WTC11 (cell line): ENCODE measurements around the gene ZNF599. TPM values are rescaled to one million over a fixed set of nuclear protein-coding genes. Genes with fewer than 3 reads are reported as not detected.

Experiments
- ATAC-seq: fragments of 200-7000 bp; cut with Tn5 transposase; 2 replicates; pipeline ENCODE4 v1.10.0; 2021; ENCODE audit warnings: mild to moderate bottlenecking, moderate library complexity
- CTCF ChIA-PET: fragments of 300-600 bp; sonication (Branson Sonifier 250); formaldehyde crosslinking; loops from one replicate; lab custom pipeline; 2021; ENCODE audit warnings: antibody characterized with exemption; lab: Charles Lee
- POLR2A ChIA-PET: fragments of 350-600 bp; sonication (Branson Sonifier 250); formaldehyde crosslinking; loops from one replicate; lab custom pipeline; 2021; ENCODE audit warnings: antibody characterized with exemption; lab: Charles Lee
- DNase-seq: peaks from one replicate; pipeline ENCODE4 v3.0.0; 2021; ENCODE audit warnings: low spot score
- H3K27ac Mint-ChIP-seq: 2 replicates; pipeline ENCODE4 v1.8.0; 2021; ENCODE audit warnings: mixed read lengths
- H3K27me3 Mint-ChIP-seq: 2 replicates; pipeline ENCODE4 v1.8.0; 2021; ENCODE audit warnings: low read depth, mild to moderate bottlenecking, moderate library complexity, mixed read lengths
- H3K36me3 Mint-ChIP-seq: 2 replicates; pipeline ENCODE4 v1.8.0; 2021; ENCODE audit warnings: mixed read lengths
- H3K4me1 Mint-ChIP-seq: 2 replicates; pipeline ENCODE4 v1.8.0; 2022; ENCODE audit warnings: mixed read lengths
- H3K4me3 Mint-ChIP-seq: 2 replicates; pipeline ENCODE4 v1.8.0; 2021; ENCODE audit warnings: mild to moderate bottlenecking, moderate library complexity, mixed read lengths
- H3K9me3 Mint-ChIP-seq: 2 replicates; pipeline ENCODE4 v1.8.0; 2021; ENCODE audit warnings: mixed read lengths
- ETV6 ChIP-seq: sonication (generic); formaldehyde crosslinking; IDR thresholded peaks from 2 replicates; pipeline ENCODE4 v1.8.1; 2022; ENCODE audit warnings: mild to moderate bottlenecking, missing genetic modification reagents
- GTF2I ChIP-seq: fragments of 250-450 bp; sonication (Bioruptor Pico); conservative IDR thresholded peaks from 2 replicates; pipeline ENCODE4 v1.4.0; 2021; ENCODE audit warnings: mild to moderate bottlenecking
- IRF2 ChIP-seq: sonication (generic); formaldehyde crosslinking; IDR thresholded peaks from 2 replicates; pipeline ENCODE4 v1.8.0; 2022; ENCODE audit warnings: low read depth, missing genetic modification reagents, borderline replicate concordance
- JAZF1 ChIP-seq: fragments of 250-450 bp; sonication (Bioruptor Pico); IDR thresholded peaks from 2 replicates; pipeline ENCODE4 v1.9.0; 2021; ENCODE audit warnings: moderate library complexity, mild to moderate bottlenecking, inconsistent platforms
- JUN ChIP-seq: sonication (generic); formaldehyde crosslinking; IDR thresholded peaks from 2 replicates; pipeline ENCODE4 v1.8.0; 2023; ENCODE audit warnings: mild to moderate bottlenecking, missing genetic modification reagents
- MXD4 ChIP-seq: fragments of 250-450 bp; sonication (Bioruptor Pico); IDR thresholded peaks from 2 replicates; pipeline ENCODE4 v1.8.0; 2021; ENCODE audit warnings: mild to moderate bottlenecking, moderate library complexity, borderline replicate concordance
- NFATC4 ChIP-seq: fragments of 250-450 bp; sonication (Bioruptor Pico); IDR thresholded peaks from 2 replicates; pipeline ENCODE4 v1.9.0; 2021; ENCODE audit warnings: mild to moderate bottlenecking
- PRRX2 ChIP-seq: fragments of 250-450 bp; sonication (Bioruptor Pico); IDR thresholded peaks from 2 replicates; pipeline ENCODE4 v1.8.0; 2021; ENCODE audit warnings: mild to moderate bottlenecking
- SOX15 ChIP-seq: fragments of 250-450 bp; sonication (Bioruptor Pico); IDR thresholded peaks from 2 replicates; pipeline ENCODE4 v1.9.0; 2021; ENCODE audit warnings: mild to moderate bottlenecking
- TEAD1 ChIP-seq: sonication (generic); formaldehyde crosslinking; IDR thresholded peaks from 2 replicates; pipeline ENCODE4 v1.8.0; 2022; ENCODE audit warnings: mild to moderate bottlenecking, missing genetic modification reagents
- ZBTB21 ChIP-seq: sonication (generic); formaldehyde crosslinking; IDR thresholded peaks from 2 replicates; pipeline ENCODE4 v1.8.1; 2023; ENCODE audit warnings: mild to moderate bottlenecking, missing genetic modification reagents, borderline replicate concordance
- ZNF219 ChIP-seq: sonication (generic); formaldehyde crosslinking; IDR thresholded peaks from 2 replicates; pipeline ENCODE4 v1.8.0; 2023; ENCODE audit warnings: missing genetic modification reagents, mild to moderate bottlenecking, borderline replicate concordance
- ZNF263 ChIP-seq: sonication (generic); formaldehyde crosslinking; IDR thresholded peaks from 2 replicates; pipeline ENCODE4 v1.8.1; 2022; ENCODE audit warnings: low read depth, mild to moderate bottlenecking, moderate library complexity, missing genetic modification reagents
- ZNF423 ChIP-seq: fragments of 250-450 bp; sonication (Bioruptor Pico); IDR thresholded peaks from 2 replicates; pipeline ENCODE4 v2.1.2; 2022; ENCODE audit warnings: mild to moderate bottlenecking, moderate library complexity
- ZNF671 ChIP-seq: fragments of 250-450 bp; sonication (Bioruptor Pico); IDR thresholded peaks from 2 replicates; pipeline ENCODE4 v1.8.0; 2021; ENCODE audit warnings: mild to moderate bottlenecking
- total RNA-seq: library from RNA; stranded (reverse); gene quantifications from 3 replicates; pipeline ENCODE4 v1.2.3, GENCODE V29; 2021
- TF ChIP-seq, protein P1 (sequence below): sonication (generic); formaldehyde crosslinking; IDR thresholded peaks from 2 replicates; pipeline ENCODE4 v1.8.1; 2022; ENCODE audit warnings: mild to moderate bottlenecking, moderate library complexity, missing genetic modification reagents
- TF ChIP-seq, protein P2 (sequence below): sonication (generic); formaldehyde crosslinking; IDR thresholded peaks from 2 replicates; pipeline ENCODE4 v1.8.0; 2022; ENCODE audit warnings: mild to moderate bottlenecking, missing genetic modification reagents
- TF ChIP-seq, protein P3 (sequence below): fragments of 250-450 bp; sonication (Bioruptor Pico); IDR thresholded peaks from 2 replicates; pipeline ENCODE4 v1.9.0; 2021; ENCODE audit warnings: moderate library complexity, mild to moderate bottlenecking, inconsistent platforms, borderline replicate concordance
- TF ChIP-seq, protein P4 (sequence below): fragments of 250-450 bp; sonication (Bioruptor Pico); IDR thresholded peaks from 2 replicates; pipeline ENCODE4 v1.9.0; 2021; ENCODE audit warnings: mild to moderate bottlenecking
- TF ChIP-seq, protein P5 (sequence below): sonication (generic); formaldehyde crosslinking; IDR thresholded peaks from 2 replicates; pipeline ENCODE4 v1.8.1; 2023; ENCODE audit warnings: mild to moderate bottlenecking, missing genetic modification reagents, moderate library complexity
- TF ChIP-seq, protein P6 (sequence below): fragments of 200-600 bp; IDR thresholded peaks from 2 replicates; pipeline ENCODE4 v1.8.0; 2022; ENCODE audit warnings: antibody characterized with exemption
- TF ChIP-seq, protein P7 (sequence below): sonication (generic); formaldehyde crosslinking; IDR thresholded peaks from 2 replicates; pipeline ENCODE4 v1.8.1; 2023; ENCODE audit warnings: mild to moderate bottlenecking, missing genetic modification reagents, moderate library complexity

ZNF599 gene
- total RNA-seq, 1 experiment from 2014 or later, result 5.2 TPM

DNA sequence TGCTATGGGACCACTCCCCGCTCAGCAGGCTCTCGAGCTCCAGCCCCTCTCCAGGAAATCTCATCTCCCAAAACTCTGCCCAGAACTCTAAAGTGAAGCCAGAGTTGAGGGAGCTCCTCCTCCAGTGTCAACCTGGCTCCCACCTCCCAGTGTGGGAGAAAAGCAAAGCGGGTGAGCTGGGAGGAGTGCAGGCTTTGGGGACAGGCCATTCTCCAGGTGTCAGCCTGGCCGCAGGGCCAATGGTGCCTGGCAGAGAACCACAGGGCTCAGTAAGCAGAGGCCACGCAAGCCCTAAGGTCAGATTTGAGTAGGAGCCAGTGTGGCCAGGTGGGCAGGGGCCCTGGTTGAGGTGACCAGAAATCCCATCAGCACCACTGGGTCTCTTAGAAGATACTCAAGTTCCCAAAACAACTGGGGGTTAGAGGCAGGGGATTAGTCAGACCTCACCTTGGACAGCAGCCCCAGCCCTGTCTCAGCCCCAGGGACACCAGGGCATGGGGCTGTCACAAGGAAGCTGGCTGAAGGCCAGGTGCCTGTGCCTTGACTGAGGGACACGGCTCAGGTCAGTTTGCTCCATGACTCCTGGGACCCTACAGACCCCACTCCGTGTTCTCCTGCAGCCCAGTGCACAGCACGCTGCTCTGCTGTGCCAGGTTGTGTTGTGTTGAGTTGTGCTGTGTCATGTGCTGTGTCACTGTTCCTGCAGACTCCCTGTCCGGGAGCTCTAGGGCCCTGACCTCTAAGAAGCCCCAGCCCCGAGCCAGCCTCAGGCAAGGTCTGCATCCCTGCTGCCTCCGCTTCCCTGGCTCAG is 41.8 kb downstream of the ZNF599 start:
- DNase-seq (no peak), ATAC-seq (no peak)
- H3K9me3 Mint-ChIP-seq, result peaks cover 12% of the 10 kb centered on the region
- ChIA-PET CTCF (interaction anchor here (1.6 kb wide), 1 partner anchor 107 kb away, joined by 6 read pairs; no protein-coding TSS in a partner anchor), POLR2A (interaction anchor here (1.0 kb wide), 1 partner anchor 196 kb away, joined by 3 read pairs; no protein-coding TSS in a partner anchor)
- H3K36me3 Mint-ChIP-seq, result no peaks in the 10 kb centered on the region
- no peak overlapping the region for H3K27ac Mint-ChIP-seq
- TF ChIP-seq SOX15 (CRISPR knock-in tag), result no peak
- no peak for TF ChIP-seq IRF2 (CRISPR knock-in tag)
- TF ChIP-seq, protein P1, sequence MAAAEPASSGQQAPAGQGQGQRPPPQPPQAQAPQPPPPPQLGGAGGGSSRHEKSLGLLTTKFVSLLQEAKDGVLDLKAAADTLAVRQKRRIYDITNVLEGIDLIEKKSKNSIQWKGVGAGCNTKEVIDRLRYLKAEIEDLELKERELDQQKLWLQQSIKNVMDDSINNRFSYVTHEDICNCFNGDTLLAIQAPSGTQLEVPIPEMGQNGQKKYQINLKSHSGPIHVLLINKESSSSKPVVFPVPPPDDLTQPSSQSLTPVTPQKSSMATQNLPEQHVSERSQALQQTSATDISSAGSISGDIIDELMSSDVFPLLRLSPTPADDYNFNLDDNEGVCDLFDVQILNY (CRISPR knock-in tag), result no peak
- TF ChIP-seq MXD4 (CRISPR knock-in tag), result no peak
- no peak for TF ChIP-seq PRRX2 (CRISPR knock-in tag)
- no peak for TF ChIP-seq ZBTB21 (CRISPR knock-in tag)
- TF ChIP-seq, protein P2, sequence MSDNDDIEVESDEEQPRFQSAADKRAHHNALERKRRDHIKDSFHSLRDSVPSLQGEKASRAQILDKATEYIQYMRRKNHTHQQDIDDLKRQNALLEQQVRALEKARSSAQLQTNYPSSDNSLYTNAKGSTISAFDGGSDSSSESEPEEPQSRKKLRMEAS, result no peak
- no peak for TF ChIP-seq TEAD1
- H3K4me3 Mint-ChIP-seq, result peak overlapping the region; percentile 20
- H3K4me1 Mint-ChIP-seq, result peaks cover 12% of the 10 kb centered on the region
- peaks cover 15% of the 10 kb centered on the region for H3K27me3 Mint-ChIP-seq

DNA sequence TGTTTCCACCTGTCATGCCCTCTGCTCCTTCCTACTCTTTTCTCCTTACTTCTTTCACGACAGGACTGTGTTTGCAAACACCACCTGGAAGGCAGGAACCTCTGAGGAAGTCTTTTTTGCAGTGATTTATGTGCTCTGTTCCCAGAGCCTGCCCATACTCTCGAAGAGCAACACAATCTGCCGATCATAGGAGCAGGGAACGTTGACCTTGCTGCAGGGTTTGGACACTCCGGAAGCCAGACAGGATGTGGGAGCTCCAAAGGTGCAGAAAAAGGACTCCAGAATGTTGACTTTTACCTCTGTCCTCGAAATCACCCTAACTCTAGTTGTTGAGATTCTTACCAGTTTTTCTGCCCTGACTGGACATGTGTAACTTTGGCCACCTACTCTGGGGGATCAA is 47.6 kb downstream of the ZNF599 start:
- no peaks in the 10 kb centered on the region for H3K4me1 Mint-ChIP-seq
- ATAC-seq, result no peak
- no peak for DNase-seq
- ChIA-PET CTCF (no interaction called here), POLR2A (no interaction called here)
- no peak overlapping the region for H3K4me3 Mint-ChIP-seq
- H3K36me3 Mint-ChIP-seq, result no peaks in the 10 kb centered on the region
- peaks cover 54% of the 10 kb centered on the region for H3K27me3 Mint-ChIP-seq
- TF ChIP-seq ZNF263 (CRISPR knock-in tag), result no peak
- TF ChIP-seq, protein P3, sequence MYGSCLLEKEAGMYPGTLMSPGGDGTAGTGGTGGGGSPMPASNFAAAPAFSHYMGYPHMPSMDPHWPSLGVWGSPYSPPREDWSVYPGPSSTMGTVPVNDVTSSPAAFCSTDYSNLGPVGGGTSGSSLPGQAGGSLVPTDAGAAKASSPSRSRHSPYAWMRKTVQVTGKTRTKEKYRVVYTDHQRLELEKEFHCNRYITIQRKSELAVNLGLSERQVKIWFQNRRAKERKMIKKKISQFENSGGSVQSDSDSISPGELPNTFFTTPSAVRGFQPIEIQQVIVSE, result no peak
- no peak for TF ChIP-seq ZBTB21 (CRISPR knock-in tag)
- TF ChIP-seq, protein P2, result no peak
- no peak for TF ChIP-seq PRRX2 (CRISPR knock-in tag)
- TF ChIP-seq, protein P1 (CRISPR knock-in tag), result no peak
- no peak for TF ChIP-seq GTF2I (CRISPR knock-in tag)
- TF ChIP-seq, protein P4, sequence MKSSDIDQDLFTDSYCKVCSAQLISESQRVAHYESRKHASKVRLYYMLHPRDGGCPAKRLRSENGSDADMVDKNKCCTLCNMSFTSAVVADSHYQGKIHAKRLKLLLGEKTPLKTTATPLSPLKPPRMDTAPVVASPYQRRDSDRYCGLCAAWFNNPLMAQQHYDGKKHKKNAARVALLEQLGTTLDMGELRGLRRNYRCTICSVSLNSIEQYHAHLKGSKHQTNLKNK, result no peak
- TF ChIP-seq, protein P5, sequence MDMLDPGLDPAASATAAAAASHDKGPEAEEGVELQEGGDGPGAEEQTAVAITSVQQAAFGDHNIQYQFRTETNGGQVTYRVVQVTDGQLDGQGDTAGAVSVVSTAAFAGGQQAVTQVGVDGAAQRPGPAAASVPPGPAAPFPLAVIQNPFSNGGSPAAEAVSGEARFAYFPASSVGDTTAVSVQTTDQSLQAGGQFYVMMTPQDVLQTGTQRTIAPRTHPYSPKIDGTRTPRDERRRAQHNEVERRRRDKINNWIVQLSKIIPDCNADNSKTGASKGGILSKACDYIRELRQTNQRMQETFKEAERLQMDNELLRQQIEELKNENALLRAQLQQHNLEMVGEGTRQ (CRISPR knock-in tag), result no peak
- no peak for TF ChIP-seq NFATC4 (CRISPR knock-in tag)
- TF ChIP-seq JAZF1 (CRISPR knock-in tag), result no peak
- no peak for TF ChIP-seq TEAD1
- no peak for TF ChIP-seq ZNF423 (CRISPR knock-in tag)
- no peak for TF ChIP-seq JUN (CRISPR knock-in tag)
- H3K27ac Mint-ChIP-seq, result no peak overlapping the region
- peaks cover 14% of the 10 kb centered on the region for H3K9me3 Mint-ChIP-seq

DNA sequence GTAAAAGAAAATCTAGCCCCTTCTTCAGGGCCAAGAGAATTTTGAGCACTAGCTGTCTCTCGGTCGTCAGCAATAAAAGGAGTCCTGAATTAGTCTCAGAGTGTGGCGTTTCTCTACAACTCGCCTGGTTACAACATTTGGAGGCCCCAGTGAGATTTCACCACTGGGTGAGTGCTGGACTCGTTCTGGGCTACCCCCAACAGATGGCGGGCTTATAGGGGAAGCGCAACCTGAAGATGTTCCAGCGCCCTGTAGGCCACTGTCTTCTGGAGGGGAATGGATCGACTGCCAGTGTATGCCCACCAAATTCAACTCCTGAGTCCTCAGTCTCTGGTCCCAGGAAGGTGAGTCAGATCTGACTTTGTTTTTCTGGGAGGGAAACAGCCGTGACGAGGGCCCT is 50.7 kb downstream of the ZNF599 start:
- peaks cover 61% of the 10 kb centered on the region for H3K27me3 Mint-ChIP-seq

More for the DNA sequence above, 50.7 kb downstream of the ZNF599 start:
- TF ChIP-seq ZNF219 (CRISPR knock-in tag) (no peak), ETV6 (no peak), NFATC4 (CRISPR knock-in tag) (no peak), ZNF671 (no peak)
- TF ChIP-seq, protein P6, sequence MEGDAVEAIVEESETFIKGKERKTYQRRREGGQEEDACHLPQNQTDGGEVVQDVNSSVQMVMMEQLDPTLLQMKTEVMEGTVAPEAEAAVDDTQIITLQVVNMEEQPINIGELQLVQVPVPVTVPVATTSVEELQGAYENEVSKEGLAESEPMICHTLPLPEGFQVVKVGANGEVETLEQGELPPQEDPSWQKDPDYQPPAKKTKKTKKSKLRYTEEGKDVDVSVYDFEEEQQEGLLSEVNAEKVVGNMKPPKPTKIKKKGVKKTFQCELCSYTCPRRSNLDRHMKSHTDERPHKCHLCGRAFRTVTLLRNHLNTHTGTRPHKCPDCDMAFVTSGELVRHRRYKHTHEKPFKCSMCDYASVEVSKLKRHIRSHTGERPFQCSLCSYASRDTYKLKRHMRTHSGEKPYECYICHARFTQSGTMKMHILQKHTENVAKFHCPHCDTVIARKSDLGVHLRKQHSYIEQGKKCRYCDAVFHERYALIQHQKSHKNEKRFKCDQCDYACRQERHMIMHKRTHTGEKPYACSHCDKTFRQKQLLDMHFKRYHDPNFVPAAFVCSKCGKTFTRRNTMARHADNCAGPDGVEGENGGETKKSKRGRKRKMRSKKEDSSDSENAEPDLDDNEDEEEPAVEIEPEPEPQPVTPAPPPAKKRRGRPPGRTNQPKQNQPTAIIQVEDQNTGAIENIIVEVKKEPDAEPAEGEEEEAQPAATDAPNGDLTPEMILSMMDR, result no peak
- TF ChIP-seq, protein P4, result no peak
- TF ChIP-seq, protein P7, sequence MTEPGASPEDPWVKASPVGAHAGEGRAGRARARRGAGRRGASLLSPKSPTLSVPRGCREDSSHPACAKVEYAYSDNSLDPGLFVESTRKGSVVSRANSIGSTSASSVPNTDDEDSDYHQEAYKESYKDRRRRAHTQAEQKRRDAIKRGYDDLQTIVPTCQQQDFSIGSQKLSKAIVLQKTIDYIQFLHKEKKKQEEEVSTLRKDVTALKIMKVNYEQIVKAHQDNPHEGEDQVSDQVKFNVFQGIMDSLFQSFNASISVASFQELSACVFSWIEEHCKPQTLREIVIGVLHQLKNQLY (CRISPR knock-in tag), result no peak
- no peaks in the 10 kb centered on the region for H3K36me3 Mint-ChIP-seq
- no peak overlapping the region for H3K27ac Mint-ChIP-seq
- DNase-seq, result no peak
- CTCF ChIA-PET, result no interaction called here
- POLR2A ChIA-PET, result no interaction called here
- ATAC-seq, result peak; percentile 30; the same call in 1 of the 2 replicates
- peaks cover 27% of the 10 kb centered on the region for H3K9me3 Mint-ChIP-seq
- no peak overlapping the region for H3K4me3 Mint-ChIP-seq
- H3K4me1 Mint-ChIP-seq, result no peaks in the 10 kb centered on the region
